CD1c-positive myeloid dendritic cell (primary cell): ENCODE data around the gene CLUH.

ENCODE experiments used
- DNase-seq: peaks from one replicate; pipeline ENCODE4 v3.0.0-alpha.2; 2016; ENCODE audit errors: extremely low spot score

CLUH gene

GRCh38 chr17:2711608-2712299, at the start of gene CLUH:
TSS of gene CLUH (minus strand) at chr17:2711764. CDS start at chr17:2711661, 103 bp downstream.
- DNase-seq, result peak; percentile 100

GRCh38 chr17:2758870-2759269, 47.3 kb upstream of the CLUH start:
- no peak for DNase-seq

GRCh38 chr17:2755891-2756724, 44.5 kb upstream of the CLUH start:
- DNase-seq, result no peak

GRCh38 chr17:2751491-2751890, 39.9 kb upstream of the CLUH start:
- no peak for DNase-seq

GRCh38 chr17:2750721-2751120, 39.2 kb upstream of the CLUH start:
- no peak for DNase-seq

- peak; percentile 89 for DNase-seq
Observed at GRCh38 chr17:2749784-2750181, 38.2 kb upstream of the CLUH start.

GRCh38 chr17:2749058-2749783, 37.7 kb upstream of the CLUH start, which contains the start of gene CCDC92B:
TSS of gene CCDC92B (minus strand) at chr17:2749652. CDS start at chr17:2735145, 14,507 bp downstream.
- no peak for DNase-seq

GRCh38 chr17:2745317-2746037, 33.9 kb upstream of the CLUH start:
- no peak for DNase-seq

GRCh38 chr17:2737693-2738092, 26.1 kb upstream of the CLUH start:
- no peak for DNase-seq

GRCh38 chr17:2736956-2737355, 25.4 kb upstream of the CLUH start:
- DNase-seq, result no peak

GRCh38 chr17:2735896-2736295, 24.3 kb upstream of the CLUH start:
- DNase-seq, result no peak

- DNase-seq, result no peak
Observed at GRCh38 chr17:2734939-2735338, 23.4 kb upstream of the CLUH start.

GRCh38 chr17:2731807-2732206, 20.2 kb upstream of the CLUH start:
- DNase-seq, result no peak

- DNase-seq, result no peak
Observed at GRCh38 chr17:2730764-2731353, 19.3 kb upstream of the CLUH start.

GRCh38 chr17:2724784-2725164, 13.2 kb upstream of the CLUH start:
- DNase-seq, result peak; percentile 59

GRCh38 chr17:2723997-2724783, 12.6 kb upstream of the CLUH start:
- no peak for DNase-seq

- DNase-seq, result no peak
Observed at GRCh38 chr17:2723505-2723996, 12.0 kb upstream of the CLUH start.

GRCh38 chr17:2722611-2723010, 11.0 kb upstream of the CLUH start:
- no peak for DNase-seq

- DNase-seq, result no peak
Observed at GRCh38 chr17:2721603-2722002, 10.0 kb upstream of the CLUH start.

GRCh38 chr17:2719861-2720260, 8.3 kb upstream of the CLUH start:
- no peak for DNase-seq
